Duodenal mucosa (tissue), 2 donors: ENCODE data around the gene TANGO2.

Experiments
- H3K27ac ChIP-seq: one replicate; pipeline ENCODE4 v1.7.0; 2013; ENCODE audit warnings: low read depth, low read length
- H3K27me3 ChIP-seq, 2 donors: one replicate each; pipeline ENCODE4 v1.7.0; 2013; ENCODE audit warnings: low read length in 2 of 2, control low read depth in 1 of 2; ENCODE audit not compliant: insufficient read depth in 2 of 2, control insufficient read depth in 1 of 2
- H3K36me3 ChIP-seq, 2 donors: one replicate each; pipeline ENCODE4 v1.7.0; 2013; ENCODE audit warnings: low read length in 2 of 2, control low read depth in 1 of 2; ENCODE audit not compliant: insufficient read depth in 2 of 2, control insufficient read depth in 1 of 2
- H3K4me1 ChIP-seq, 2 donors: one replicate each; pipeline ENCODE4 v1.7.0; 2013; ENCODE audit warnings: low read length in 2 of 2, control low read depth in 1 of 2; ENCODE audit not compliant: insufficient read depth in 2 of 2, control insufficient read depth in 1 of 2
- H3K4me3 ChIP-seq, 2 donors: one replicate each; pipeline ENCODE4 v1.7.0; 2013; ENCODE audit warnings: low read length in 2 of 2, low read depth in 1 of 2
- H3K9ac ChIP-seq, 2 donors: one replicate each; pipeline ENCODE4 v1.7.0; 2013; ENCODE audit warnings: low read length in 2 of 2, low read depth in 1 of 2
- H3K9me3 ChIP-seq, 2 donors: one replicate each; pipeline ENCODE4 v1.7.0; 2013; ENCODE audit warnings: low read length in 2 of 2, control low read depth in 1 of 2; ENCODE audit not compliant: control insufficient read depth in 1 of 2

Gene TANGO2

DNA sequence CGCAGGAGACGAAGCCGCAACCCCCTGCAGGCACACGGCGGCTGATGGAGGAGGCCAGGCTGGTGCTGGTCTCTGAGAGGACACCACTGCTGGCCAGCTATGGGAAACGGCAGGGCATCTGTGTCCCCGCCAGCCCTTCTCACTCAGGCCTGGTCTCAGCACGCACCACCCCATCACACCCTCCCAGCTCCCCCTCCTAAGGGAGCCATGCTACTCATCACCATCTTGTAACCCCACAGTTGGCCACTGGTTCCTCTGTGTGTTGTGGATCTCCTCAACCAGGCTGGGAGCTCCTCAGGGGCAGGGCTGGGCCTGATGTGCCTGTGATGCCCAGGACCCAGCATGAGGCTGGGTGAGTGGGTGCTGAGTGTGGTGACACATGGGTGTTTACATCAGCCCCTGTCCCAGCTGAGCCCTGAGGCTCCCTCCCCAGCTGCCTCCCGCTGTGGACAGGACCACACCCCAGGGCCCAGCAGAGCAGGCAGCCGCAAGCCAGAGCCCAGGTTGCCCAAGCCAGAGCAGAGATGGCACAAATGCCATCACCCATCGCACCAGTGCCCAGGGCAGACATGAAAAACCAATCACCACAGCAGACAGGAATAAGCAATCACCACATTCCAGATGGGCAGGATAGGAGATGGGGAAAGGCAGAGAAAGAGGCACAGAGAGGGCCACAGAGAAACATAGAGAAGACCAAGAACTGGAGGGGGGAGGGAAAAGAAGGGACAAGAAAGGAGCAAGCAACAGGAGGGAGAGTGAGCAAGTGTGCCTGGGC is 12.5 kb upstream of the TANGO2 start:
- Histone ChIP-seq H3K27ac (no peak overlapping the region), H3K4me1 (peaks cover 0 to 3% of the 10 kb centered on the region in 2 donors), H3K9me3 (peaks cover 0 to 8% of the 10 kb centered on the region in 2 donors), H3K36me3 (no peaks in the 10 kb centered on the region), H3K27me3 (no peaks in the 10 kb centered on the region), H3K9ac (no peak overlapping the region), H3K4me3 (no peak overlapping the region)

DNA sequence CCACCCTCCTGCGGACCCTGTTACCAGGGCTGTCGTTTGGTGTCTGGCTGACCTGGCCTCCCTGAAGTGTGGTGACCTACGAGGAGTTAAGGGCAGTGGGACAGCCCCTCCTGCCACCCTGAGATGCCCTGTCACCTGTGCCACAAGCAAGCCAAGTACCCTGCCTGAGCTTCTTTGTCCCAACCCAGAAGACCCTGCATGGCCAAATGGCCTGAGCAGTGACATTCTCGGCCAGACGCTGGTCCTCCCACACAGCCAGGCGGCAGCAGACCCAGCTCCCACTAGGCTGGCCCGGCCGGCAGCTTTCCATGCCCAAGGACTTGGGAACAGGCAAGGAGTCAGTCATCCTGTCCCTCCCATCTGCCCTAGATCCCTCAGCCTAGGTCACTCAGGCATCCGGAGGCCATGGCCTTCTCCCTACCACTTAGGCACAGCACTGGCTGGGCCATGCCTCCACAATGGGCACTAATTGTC is 11.9 kb upstream of the TANGO2 start:
- Histone ChIP-seq H3K4me3 (no peak overlapping the region), H3K36me3 (no peaks in the 10 kb centered on the region), H3K27me3 (no peaks in the 10 kb centered on the region), H3K9ac (no peak overlapping the region), H3K9me3 (peaks cover 0 to 7% of the 10 kb centered on the region in 2 donors), H3K27ac (no peak overlapping the region), H3K4me1 (peaks cover 0 to 3% of the 10 kb centered on the region in 2 donors)

DNA sequence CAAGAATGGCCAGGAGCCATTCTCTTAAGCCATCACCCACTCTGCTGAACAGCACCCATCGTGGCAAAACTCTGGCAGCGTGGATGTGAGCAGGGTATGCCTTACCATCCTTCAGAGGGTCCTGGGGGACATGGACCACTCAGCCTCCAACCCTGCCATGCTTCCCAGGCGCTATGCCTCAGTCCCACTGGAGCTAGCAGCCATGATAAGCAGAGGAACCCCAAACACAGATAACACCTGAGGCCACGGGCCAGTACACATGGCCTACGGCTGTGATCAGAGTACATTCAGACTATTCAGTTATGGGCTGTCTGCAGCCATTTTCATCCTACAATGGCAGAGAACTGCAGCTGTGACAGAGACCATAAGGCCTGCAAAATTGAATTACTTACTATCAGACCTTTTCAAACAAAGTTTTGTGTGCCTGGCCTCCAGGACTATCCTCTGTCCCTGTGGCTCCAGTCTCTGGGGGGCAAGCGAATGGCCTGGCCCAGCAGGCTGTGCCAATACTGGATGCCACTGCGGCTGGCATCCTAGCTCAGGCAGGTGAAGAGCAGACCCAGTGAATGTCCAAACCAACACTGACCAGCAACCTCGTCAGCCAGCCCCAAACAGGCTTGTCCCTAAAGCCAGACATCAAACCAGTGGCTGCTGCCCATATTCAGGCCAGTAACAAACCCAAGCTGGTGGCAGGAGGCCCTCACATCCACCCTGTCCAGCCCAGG is 11.2 kb upstream of the TANGO2 start:
- H3K9ac ChIP-seq: no peak overlapping the region
- H3K4me1 ChIP-seq: peaks cover 0 to 3% of the 10 kb centered on the region in 2 donors
- no peak overlapping the region for H3K4me3 ChIP-seq
- H3K9me3 ChIP-seq: no peaks in the 10 kb centered on the region
- peaks cover under 1 to 2% of the 10 kb centered on the region in 2 donors for H3K27me3 ChIP-seq
- no peaks in the 10 kb centered on the region for H3K36me3 ChIP-seq
- H3K27ac ChIP-seq: no peak overlapping the region

DNA sequence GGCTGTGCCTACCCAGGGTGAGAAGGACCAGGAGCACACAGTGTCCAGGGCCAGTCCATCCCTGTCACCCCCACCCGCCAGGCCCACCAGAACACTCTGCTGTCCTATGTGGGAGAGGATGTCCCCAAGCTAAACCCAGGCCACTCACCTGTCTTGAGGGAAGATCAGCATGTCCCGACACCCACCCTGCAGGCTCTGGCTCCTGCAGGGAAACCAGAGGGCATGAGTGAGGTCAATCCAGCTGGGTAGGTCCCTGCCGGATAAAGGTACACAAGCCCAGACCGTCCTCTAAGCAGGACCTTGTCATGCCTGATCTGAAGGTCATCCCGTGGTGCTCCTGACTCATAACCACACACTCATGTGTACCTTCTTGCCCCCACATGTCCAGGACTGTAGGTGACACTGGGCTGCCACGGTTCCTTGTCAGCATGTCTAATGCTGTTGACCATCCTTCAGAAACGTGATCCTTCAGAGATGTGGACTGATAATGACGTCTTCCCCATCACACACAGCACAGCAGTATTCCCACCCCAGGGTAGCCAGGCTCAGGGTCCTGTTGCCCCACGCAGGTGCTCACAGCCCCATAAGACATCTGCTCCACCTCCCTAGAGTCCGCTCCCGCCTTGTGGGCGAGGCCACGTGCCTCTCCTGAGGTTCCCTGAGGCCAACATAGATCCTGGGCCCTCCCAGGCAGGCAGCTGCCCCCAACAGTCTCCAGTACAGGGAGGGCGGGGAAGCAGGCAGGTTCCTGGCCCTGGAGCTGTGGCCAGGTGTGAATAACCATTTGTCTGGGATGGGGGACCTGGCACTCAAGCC is 10.4 kb upstream of the TANGO2 start:
- Histone ChIP-seq H3K4me3 (no peak overlapping the region), H3K36me3 (no peaks in the 10 kb centered on the region), H3K4me1 (peaks cover 3% of the 10 kb centered on the region in 2 donors), H3K9ac (no peak overlapping the region), H3K9me3 (no peaks in the 10 kb centered on the region), H3K27me3 (peaks cover 8 to 9% of the 10 kb centered on the region in 2 donors), H3K27ac (no peak overlapping the region)

DNA sequence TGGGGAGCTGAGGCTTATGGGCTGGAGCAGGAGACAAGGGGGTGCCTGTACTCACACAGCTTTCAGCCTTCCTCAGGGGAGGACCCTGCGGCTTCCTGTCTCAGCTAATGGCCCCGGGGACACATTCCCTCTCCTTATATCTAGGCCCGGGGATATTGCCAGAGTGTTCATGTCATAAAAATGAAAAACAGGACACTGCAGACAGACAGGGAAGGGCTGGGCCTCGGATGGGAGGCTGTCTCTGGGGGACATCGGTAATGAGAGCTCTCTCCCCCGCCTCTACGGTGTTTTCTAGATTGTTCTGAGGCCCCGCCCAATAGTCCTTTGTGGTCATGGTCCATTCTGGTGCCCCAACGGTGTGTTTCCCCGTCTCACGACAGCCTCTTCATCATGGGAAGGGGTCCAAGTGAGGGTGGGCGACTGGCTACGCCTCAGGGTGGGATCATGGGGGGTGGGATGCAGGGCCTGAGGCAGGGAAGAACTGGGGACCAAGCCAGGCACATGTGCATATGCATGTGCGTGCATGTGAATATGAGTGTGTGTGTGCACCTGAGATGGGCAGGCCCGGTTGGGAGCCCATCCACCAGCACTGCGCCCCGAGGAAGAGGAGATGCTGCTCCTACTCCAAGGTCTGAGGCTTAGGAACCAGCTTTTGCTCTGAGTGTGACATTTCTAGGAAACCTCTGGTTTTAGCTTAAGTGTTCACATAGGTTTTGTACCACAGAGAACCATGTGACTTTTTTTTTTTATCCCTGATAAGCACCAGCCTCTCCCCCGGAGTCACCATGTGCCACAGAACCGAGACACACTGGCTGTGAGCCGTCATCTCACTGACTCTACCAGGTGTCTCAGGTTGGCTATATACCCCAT is 9.6 kb upstream of the TANGO2 start:
- no peaks in the 10 kb centered on the region for H3K9me3 ChIP-seq
- no peak overlapping the region for H3K4me3 ChIP-seq
- no peaks in the 10 kb centered on the region for H3K36me3 ChIP-seq
- peaks cover 3 to 4% of the 10 kb centered on the region in 2 donors for H3K4me1 ChIP-seq
- peaks cover 8 to 9% of the 10 kb centered on the region in 2 donors for H3K27me3 ChIP-seq
- H3K27ac ChIP-seq: no peak overlapping the region
- no peak overlapping the region for H3K9ac ChIP-seq

DNA sequence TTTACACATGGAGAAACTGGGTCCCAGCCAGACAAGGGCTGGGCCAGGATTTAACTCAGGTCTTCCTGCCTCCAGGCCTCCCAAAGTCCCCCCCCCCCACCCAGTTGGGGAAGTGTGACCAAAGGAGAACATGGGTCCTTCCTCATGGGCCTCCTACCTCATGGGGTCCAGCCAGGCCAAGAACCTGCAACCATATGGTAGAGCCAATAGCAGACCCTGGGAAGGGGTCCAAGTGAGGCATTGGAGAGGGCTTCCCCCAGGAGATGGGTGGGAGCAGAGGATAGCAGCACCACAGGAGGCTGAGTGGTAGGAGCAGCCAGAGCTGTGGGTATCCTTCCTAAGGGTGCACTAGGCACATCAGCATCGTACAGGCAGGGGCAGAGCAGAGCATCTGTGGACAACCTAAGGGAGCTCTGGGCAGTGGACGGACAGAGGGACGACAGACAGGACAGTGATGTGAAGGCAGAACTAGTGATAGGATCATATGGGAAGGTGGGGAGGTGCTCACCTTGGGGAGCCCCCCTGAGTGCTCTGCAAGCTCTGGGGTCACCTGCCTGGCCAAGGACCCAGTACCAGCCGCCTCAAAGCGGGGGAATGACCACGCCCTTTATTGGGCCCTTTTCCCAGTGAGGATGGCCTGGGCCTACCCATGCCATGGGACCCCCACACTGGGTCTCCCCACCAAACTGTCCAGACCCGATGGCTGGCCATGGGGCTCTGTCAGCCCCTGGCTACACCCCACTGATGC is 8.7 kb upstream of the TANGO2 start:
- Histone ChIP-seq H3K9me3 (no peaks in the 10 kb centered on the region), H3K4me3 (no peak overlapping the region), H3K27ac (no peak overlapping the region), H3K9ac (no peak overlapping the region), H3K4me1 (peaks cover 4 to 5% of the 10 kb centered on the region in 2 donors), H3K36me3 (no peaks in the 10 kb centered on the region), H3K27me3 (peaks cover 8 to 9% of the 10 kb centered on the region in 2 donors)

DNA sequence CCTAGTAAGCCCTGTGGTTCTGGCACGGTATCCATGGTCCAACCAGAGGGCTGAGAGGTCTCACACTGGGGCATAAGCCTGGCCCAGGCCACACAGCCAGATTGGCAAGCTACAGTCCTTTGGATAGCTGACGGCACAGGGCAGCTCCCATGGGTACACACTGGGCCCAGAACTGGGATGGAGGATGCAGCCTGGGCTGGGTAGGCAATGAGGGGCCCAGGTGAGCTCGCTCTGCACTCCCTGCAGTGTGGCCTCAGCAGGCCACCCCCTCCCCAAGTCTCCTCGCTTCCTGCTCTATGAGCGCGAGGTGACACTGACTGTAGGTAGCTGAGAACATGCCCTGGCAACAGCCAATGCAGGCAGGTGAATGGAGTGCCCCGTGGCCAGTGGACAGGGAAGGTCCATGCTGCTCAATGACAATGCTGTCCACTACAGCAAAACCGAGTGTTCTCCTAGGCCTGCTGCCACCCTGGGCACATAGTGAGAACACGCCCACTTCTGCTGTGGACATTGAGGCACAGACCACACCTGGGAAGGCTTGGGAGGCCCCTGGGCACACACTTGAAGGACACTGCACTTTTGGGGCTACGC is 8.1 kb upstream of the TANGO2 start:
- Histone ChIP-seq H3K4me3 (no peak overlapping the region), H3K4me1 (peaks cover 4 to 9% of the 10 kb centered on the region in 2 donors), H3K27ac (no peak overlapping the region), H3K27me3 (peaks cover 13 to 14% of the 10 kb centered on the region in 2 donors), H3K9me3 (no peaks in the 10 kb centered on the region), H3K9ac (no peak overlapping the region), H3K36me3 (no peaks in the 10 kb centered on the region)

DNA sequence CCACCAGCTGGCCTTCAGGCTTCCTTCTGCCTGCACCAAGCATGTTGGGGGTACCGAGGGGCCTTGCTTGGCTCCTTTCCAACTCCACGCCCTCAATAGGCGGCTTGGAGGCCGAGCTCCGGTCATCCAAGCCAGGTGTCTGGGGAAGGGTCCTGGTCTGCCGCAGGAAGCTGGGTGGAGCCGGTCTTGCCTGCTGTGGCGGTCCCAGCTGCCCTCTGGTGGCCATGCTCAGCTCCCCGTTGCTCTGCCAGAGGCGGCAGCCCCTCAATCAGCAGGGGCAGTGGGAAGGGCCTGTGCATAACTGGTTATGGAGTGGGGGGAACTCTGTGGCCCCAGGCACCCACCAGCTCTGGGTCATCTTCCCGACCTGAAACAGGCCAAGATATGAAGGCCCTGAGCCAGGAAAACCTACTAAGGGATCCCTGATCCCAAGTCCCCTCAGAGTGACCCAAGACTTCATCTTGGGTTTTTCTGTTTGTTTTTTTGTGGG is 7.5 kb upstream of the TANGO2 start:
- Histone ChIP-seq H3K9me3 (no peaks in the 10 kb centered on the region), H3K27ac (no peak overlapping the region), H3K36me3 (no peaks in the 10 kb centered on the region), H3K4me3 (no peak overlapping the region), H3K9ac (no peak overlapping the region), H3K27me3 (peaks cover 19 to 20% of the 10 kb centered on the region in 2 donors), H3K4me1 (peaks cover 4 to 9% of the 10 kb centered on the region in 2 donors)
